HG03460 (cell line): ENCODE measurements around the gene DNHD1.

Experiments used
- ATAC-seq: cut with Tn5 transposase; IDR thresholded peaks from one replicate; pipeline ENCODE4 v1.9.1; 2021; ENCODE audit not compliant: unreplicated experiment

The DNHD1 gene

DNA sequence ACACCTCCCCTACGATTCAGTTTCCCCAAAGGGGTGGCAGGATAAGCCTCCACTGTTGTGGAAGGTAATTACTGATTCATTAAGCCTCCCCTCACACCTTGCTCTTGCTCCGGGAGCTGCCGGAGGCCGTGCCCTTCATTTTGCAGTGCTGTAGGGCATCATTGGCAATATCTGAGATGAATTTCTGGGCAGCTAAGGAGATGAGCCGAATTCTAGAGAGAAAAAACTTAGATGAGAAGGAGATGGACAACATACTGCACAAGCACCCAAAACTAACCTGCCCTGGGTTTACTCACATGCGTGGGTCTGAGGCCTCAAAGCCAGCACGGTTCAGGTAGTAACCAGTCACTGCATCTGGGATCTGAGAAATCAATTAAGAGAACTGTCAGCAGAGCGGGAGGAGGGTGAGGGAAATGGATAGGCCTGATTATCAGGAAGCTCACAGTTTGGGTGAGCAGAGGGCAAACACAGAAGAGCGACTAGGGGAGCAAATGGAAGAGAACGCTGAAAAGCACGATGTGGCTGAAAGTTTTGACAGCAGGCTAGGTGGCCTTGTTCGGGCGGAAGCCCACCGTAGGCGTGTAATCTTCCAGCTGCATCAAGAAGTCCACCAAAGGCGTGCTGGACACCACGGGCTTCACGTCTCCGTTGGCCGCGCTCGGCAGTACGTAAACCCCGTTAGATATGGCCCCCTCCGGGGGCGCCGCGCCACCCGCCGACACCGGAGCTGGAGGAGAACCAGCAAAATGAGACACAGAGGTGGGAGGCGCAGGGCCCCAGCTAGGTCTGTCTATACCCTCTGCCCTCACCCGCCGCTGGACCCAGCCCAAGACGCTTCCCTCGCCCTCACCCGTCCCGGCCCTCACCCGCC lies 114.2 kb downstream of the DNHD1 start:
- ATAC-seq: peak; percentile 8

- ATAC-seq: no peak
These were observed 114.8 kb downstream of the DNHD1 start for GRCh38 chr11:6611963-6612212.

DNA sequence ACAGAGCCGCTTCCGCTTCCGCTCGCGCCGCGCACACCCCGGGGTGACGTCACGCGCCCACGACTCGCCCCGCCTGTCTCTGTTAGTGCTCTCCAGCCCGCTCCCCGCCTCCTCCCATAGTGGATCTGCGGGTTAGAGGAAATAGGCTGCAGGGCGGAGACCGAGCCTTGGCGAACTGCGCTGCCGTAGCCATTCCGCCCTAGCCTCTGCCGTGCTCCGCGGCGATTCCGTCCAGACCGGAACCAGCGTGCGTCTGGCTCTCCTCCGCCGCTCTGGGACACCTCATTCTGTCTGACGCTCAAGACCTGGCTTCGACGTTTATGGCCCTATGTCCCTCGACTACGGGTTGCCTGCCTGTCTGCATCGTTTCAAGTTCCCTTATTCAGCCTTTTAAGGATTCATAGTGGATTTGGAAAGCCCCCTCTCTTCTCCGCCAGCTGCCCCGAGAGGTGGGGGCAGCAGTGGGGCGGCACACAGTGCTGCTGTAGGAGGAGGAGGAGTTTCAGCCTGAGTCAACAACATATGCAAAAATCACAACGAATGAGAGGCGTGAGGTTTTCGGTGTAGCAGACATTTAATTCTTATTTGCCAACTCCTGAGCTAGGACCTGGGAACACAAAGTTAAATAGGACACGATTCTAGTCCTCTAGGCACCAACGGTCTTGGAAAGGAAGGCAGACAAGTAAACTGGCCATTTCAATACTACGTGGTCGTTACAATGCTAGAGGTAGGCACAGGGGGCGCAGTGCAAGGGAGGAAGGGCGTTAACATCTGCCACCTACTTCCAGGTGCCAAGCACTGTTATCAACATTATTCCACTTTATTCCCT lies 115.3 kb downstream of the DNHD1 start, which contains the start of gene TAF10:
Gene TAF10 (minus strand): TSS at position 4 of the 829 bp plus-strand sequence. CDS start 27 bp downstream, outside the sequence.
- peak; percentile 93 for ATAC-seq

DNA sequence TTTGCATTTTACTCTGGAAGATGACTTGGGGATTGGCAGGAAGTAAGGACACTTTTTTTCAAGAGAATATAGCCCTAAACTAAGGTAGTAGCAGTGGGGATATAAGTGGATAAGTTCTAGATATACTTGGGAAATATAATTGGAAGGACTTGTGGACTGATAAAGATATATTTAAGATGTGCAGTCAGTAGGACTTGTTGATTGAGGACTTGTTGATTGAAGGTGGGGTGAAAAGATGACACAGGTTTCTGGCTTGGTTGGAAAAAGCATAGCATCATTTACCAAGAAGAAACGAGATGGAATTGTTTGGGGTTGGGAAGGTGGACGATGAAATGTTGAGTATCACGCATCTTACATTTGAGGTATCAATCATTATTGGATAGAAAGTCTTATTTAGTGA lies 116.4 kb downstream of the DNHD1 start:
- ATAC-seq: no peak

- no peak for ATAC-seq
These were observed 117.4 kb downstream of the DNHD1 start for GRCh38 chr11:6614446-6614845.

DNA sequence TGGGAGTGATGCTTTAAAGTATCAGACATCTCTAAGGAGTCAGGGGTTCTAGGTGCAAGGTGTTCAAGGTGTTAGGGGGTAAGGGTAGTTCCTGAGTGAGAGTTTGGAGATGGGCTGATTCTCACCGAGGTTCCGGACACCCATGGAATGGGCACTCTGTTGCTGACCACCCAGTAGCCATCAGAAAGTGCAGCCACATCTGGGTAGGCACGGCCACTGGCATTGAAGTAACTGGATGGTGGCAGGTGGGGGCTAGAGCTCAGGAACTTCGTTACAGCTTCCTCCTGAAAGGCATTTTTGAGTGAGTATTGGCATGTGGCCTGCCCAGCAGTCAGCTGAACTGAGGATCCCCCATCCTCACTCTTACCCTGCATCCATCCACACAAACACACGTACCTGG lies 118.0 kb downstream of the DNHD1 start:
- no peak for ATAC-seq

DNA sequence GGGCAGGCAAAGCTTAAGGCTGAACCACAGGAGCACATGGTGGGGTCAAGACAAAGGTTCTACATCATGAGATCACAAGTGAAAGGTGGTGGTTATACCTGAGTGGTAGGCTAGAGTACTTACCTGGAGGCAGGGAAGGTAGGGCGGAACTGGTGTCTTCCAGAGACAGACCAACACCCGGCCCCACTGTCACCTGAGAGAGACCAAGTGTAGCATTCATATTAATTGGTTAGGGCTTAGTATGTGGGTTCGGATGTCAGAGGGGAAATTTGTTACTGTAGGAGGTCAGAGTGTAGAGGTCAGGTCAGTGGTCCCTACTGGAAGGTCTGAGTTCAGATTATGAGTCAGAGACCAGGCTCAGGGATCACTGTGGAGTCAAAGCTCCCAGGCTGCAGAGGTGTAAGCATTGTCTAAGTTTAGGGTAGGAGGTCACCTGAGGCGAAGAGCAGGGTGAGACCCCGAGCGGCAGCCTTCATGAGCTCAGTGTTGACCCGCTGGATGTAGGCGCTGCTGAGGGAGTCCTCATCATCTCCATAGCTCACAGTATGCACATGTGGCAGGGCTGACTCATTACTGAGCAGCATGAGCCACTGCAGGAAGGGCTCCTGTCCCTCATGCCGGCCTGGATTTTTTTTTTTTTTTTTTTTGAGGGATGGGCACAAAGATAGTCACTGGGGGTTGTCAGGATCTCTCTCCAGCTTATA lies 119.0 kb downstream of the DNHD1 start:
- no peak for ATAC-seq

DNA sequence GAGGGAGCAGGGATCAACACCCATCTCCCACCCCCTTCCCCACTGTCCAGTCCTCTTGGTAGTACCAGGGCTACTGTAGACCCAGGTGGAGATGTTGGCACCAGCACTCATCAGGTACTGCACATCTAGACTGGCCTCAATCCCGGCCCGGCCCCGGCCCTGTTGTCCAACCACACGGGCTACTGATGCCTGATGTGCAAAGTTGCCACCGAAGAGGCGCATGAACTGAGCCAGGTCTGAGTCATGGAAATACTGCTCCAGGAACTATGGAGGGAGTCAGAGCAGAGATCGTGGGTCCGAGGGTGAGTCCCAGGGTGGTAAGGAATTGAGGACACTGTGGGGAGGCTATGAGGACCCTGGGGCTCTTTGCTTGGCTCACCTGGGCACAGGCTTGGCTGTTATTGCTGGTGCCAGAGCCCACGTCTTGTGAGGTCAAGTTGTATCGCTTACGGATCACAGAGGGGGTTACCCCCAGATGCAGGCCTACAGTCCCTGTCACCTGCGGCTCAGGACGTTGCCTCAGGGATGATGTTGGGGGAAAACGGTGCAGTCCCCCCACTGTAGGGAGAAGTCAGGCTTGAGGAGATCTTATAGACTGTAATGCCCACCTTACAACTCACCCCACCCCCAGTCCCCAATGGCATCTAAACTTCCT lies 119.6 kb downstream of the DNHD1 start:
- ATAC-seq: no peak

DNA sequence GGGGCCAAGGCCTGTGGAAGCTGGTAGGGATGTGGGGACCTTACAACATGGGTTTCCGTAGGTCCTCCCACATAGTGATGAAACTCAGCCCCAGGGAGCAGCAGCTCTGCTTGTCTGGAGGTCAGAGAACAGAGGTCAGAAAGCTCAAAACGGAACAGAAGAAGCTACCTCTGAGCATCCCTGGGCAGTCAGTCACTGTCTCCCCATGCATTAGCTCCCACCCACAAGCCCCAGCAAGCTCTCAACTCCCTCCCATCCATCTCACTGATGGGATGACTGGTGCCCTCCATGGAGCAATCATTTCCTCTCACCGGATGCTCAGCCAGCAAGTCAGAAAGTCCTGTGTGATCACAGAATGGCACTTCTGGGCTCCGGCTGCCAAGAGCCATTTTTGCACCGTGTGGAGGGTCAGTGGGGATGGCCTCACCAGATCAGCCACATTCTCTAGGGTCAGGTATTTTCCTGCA lies 120.3 kb downstream of the DNHD1 start:
- no peak for ATAC-seq

DNA sequence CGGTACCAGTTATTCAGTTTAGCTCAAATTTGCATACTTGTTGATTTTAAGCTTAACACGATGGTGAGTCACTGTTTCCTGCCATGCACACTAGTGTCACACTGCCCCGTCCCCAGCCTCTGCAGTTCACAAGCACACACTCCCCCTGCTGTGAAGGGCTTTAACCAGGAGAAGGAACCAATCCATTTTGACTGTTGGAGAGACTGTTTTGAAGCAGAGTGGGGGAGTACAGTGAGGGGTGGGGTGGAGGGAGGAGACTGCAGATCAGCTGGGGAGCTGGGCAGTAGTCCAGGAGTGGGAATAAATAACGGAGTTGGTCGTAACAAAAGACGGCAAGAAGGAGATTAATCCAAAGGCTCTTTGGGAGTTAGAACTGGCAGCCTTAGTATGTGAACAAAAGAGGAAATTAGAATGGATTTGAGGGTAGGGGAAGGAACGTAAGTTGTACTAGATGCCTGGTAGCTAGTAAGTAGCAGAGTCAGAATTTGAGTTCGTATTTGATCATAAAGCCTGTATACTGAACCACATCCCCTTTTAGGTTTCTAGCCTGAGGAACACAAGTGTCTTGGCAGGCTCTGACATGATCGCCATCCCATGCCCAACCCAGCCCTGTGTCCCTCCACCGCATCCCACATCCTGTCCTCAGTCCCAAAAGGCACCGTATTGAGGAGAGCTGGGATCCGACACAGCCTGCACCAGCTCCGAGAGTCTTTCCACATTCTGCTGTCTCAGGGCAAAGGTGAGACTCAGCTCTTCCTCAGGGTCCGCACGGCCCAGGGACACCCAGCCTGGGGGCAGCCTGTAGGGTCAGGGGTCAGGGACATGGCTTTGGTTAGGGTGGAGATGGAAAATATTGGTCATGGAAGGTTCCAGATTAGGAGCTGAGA lies 121.3 kb downstream of the DNHD1 start:
- peak; percentile 23 for ATAC-seq

DNA sequence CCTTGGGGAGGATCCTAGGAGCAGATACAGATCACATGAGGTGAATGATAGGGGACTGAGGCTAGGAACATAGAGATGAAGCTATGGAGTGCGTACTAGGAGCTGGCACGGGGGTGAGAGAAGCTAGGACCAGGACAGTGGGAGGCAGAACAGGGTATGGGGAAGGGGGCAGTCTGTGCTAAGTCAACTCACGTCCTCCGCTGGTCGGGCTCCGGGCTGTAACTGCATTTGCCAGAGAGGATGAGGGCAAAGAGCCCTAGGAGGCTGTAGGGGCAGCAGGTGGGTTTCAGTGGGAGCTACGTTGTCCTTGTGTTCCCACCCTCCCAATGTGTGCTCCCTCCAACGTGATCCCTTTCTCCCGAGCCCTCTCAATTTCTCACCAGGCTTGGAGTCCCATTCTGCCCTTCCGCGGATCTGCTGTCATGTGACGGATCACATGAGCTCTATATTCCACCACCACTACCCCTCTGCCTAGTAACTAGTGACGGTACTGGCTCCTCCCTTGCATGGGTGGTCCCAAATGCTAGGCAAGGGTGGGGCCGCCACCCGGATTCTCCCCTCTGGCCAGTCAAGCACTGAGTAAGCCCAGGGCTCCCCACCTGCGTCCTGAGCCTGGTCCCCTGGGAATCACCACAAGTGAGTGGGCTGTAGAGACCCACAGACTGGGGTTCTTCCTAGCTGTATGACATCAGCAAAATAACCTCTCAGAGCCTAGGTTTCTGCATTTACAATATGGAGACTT lies 122.1 kb downstream of the DNHD1 start, which contains the start of gene TPP1:
Gene TPP1 (minus strand): TSS at position 419 of the 742 bp plus-strand sequence. CDS start 22 bp downstream, at position 397.
- peak; percentile 100 for ATAC-seq

DNA sequence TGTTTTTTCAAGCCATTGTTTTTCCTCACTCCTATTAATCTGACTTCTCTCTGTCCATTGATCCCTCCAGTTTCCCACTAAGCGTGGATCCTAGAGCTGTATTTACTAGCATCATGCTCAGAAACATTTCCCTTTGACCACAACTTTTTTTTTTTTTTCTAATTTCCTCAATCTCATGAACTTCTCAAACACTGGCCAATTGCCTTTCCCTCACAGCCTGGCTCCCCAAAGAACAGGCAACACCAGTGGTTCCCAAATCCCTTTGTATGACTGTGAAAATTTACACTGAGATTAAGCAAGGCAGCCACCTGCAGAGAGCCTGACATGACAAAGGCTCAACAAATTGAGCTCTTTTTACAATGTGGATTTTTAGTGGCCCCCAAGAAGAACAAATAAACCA lies 123.6 kb downstream of the DNHD1 start:
- no peak for ATAC-seq
